Calu3 (cell line): ENCODE results near the gene GPC3. TPM values are rescaled to one million over a fixed set of nuclear protein-coding genes. Genes with fewer than 3 reads are reported as not detected.

Source experiments
- BruUV-seq: library from RNA; stranded (reverse); fragments of 400-500 nt; replicated peaks from 2 replicates; lab custom pipeline; 2021; lab: Mats Ljungman, UMichigan
- CTCF ChIA-PET: fragments of 300-600 bp; sonication (Branson Sonifier 250); formaldehyde crosslinking; loops from one replicate; lab custom pipeline; 2022; ENCODE audit warnings: antibody characterized with exemption; lab: Charles Lee
- DNase-seq: peaks from one replicate; pipeline ENCODE4 v3.0.0; 2022
- H3K27ac Mint-ChIP-seq: one replicate; pipeline ENCODE4 v1.8.0; 2022; ENCODE audit warnings: mixed read lengths; ENCODE audit not compliant: unreplicated experiment
- H3K27me3 Mint-ChIP-seq: one replicate; pipeline ENCODE4 v1.8.0; 2022; ENCODE audit warnings: mixed read lengths; ENCODE audit not compliant: unreplicated experiment
- H3K36me3 Mint-ChIP-seq: one replicate; pipeline ENCODE4 v1.8.0; 2022; ENCODE audit warnings: mild to moderate bottlenecking, moderate library complexity, mixed read lengths; ENCODE audit not compliant: insufficient read depth, unreplicated experiment
- H3K4me1 Mint-ChIP-seq: one replicate; pipeline ENCODE4 v1.8.0; 2022; ENCODE audit warnings: mild to moderate bottlenecking, low read depth, mixed read lengths; ENCODE audit not compliant: unreplicated experiment
- H3K4me3 Mint-ChIP-seq: one replicate; pipeline ENCODE4 v1.8.0; 2022; ENCODE audit warnings: mild to moderate bottlenecking, low read depth, moderate library complexity, mixed read lengths; ENCODE audit not compliant: unreplicated experiment
- H3K9me3 Mint-ChIP-seq: one replicate; pipeline ENCODE4 v1.8.0; 2022; ENCODE audit warnings: low read depth, mixed read lengths; ENCODE audit not compliant: unreplicated experiment
- CTCF ChIP-seq: fragments of 200-600 bp; IDR thresholded peaks from one replicate; pipeline ENCODE4 v1.8.0; 2022; ENCODE audit warnings: antibody characterized with exemption; ENCODE audit not compliant: unreplicated experiment
- intact Hi-C: fragments of 100-400 bp; cut with micrococcal nuclease; formaldehyde crosslinking; loops from one replicate; pipeline ENCODE4 v1.10.0; 2022; ENCODE audit not compliant: unreplicated experiment
- total RNA-seq: library from RNA; stranded (reverse); gene quantifications from 2 replicates; pipeline ENCODE4 v1.2.3, GENCODE V29; 2022

GPC3 gene
- total RNA-seq, 1 experiment from 2014 or later: 2.3 TPM

GRCh38 chrX:133715715-133716114 lies 269.7 kb downstream of the GPC3 start:
- H3K27me3 Mint-ChIP-seq: no peaks in the 10 kb centered on the region
- no peak overlapping the region for H3K27ac Mint-ChIP-seq
- peaks cover 9% of the 10 kb centered on the region for H3K4me1 Mint-ChIP-seq
- H3K36me3 Mint-ChIP-seq: no peaks in the 10 kb centered on the region
- no peak for TF ChIP-seq CTCF
- intact Hi-C loops: no loop called here
- DNase-seq: no peak
- H3K9me3 Mint-ChIP-seq: no peaks in the 10 kb centered on the region
- CTCF ChIA-PET: no interaction called here
- no peak overlapping the region for H3K4me3 Mint-ChIP-seq
- no TSS peak for BruUV-seq

- BruUV-seq: no TSS peak
- H3K4me1 Mint-ChIP-seq: peaks cover 48% of the 10 kb centered on the region
- peak overlapping the region; percentile 62 for H3K27ac Mint-ChIP-seq
- H3K4me3 Mint-ChIP-seq: no peak overlapping the region
- CTCF ChIA-PET: interaction anchor here (0.6 to 2.3 kb wide), 4 partner anchors 11 to 106 kb away, joined by 3 to 14 read pairs (median 6); no protein-coding TSS in a partner anchor
- H3K9me3 Mint-ChIP-seq: no peaks in the 10 kb centered on the region
- intact Hi-C loops: no loop called here
- no peaks in the 10 kb centered on the region for H3K36me3 Mint-ChIP-seq
- no peak for DNase-seq
- no peaks in the 10 kb centered on the region for H3K27me3 Mint-ChIP-seq
- no peak for TF ChIP-seq CTCF
Measured at GRCh38 chrX:133709501-133709900, 275.9 kb downstream of the GPC3 start.

GRCh38 chrX:133706890-133707289 lies 278.5 kb downstream of the GPC3 start:
- DNase-seq: no peak
- no peak for TF ChIP-seq CTCF
- Mint-ChIP-seq H3K4me1 (peaks cover 58% of the 10 kb centered on the region), H3K27me3 (no peaks in the 10 kb centered on the region), H3K27ac (no peak overlapping the region), H3K4me3 (no peak overlapping the region), H3K36me3 (no peaks in the 10 kb centered on the region), H3K9me3 (no peaks in the 10 kb centered on the region)
- BruUV-seq: no TSS peak
- CTCF ChIA-PET: no interaction called here
- intact Hi-C loops: no loop called here

- intact Hi-C loops: no loop called here
- CTCF ChIA-PET: no interaction called here
- H3K4me3 Mint-ChIP-seq: no peak overlapping the region
- H3K9me3 Mint-ChIP-seq: no peaks in the 10 kb centered on the region
- no peak for DNase-seq
- H3K27me3 Mint-ChIP-seq: no peaks in the 10 kb centered on the region
- H3K4me1 Mint-ChIP-seq: peaks cover 64% of the 10 kb centered on the region
- TF ChIP-seq CTCF: no peak
- BruUV-seq: no TSS peak
- no peak overlapping the region for H3K27ac Mint-ChIP-seq
- peaks cover 6% of the 10 kb centered on the region for H3K36me3 Mint-ChIP-seq
Measured at GRCh38 chrX:133702230-133702629, 283.2 kb downstream of the GPC3 start.
